Progenitor cell of endocrine pancreas (in vitro differentiated cells): Measurements from ENCODE around the gene CPT1B. TPM values are rescaled to one million over a fixed set of nuclear protein-coding genes. Genes with fewer than 3 reads are reported as not detected.
"Not testable (repeated sequence)": the region's sequence is repeated elsewhere in the genome, so short reads cannot be mapped to it uniquely, and the experiment has no call there.

Source experiments
- DNase-seq: peaks from one replicate; pipeline ENCODE4 v3.0.0; 2021; ENCODE audit warnings: low spot score; ENCODE audit not compliant: unreplicated experiment
- H3K27ac Mint-ChIP-seq: 2 replicates; pipeline ENCODE4 v1.8.0; 2021; ENCODE audit warnings: mild to moderate bottlenecking, moderate library complexity, mixed read lengths
- H3K27me3 Mint-ChIP-seq: 2 replicates; pipeline ENCODE4 v1.8.0; 2021; ENCODE audit warnings: mixed read lengths
- H3K36me3 Mint-ChIP-seq: 2 replicates; pipeline ENCODE4 v1.8.0; 2022; ENCODE audit warnings: mixed read lengths; ENCODE audit not compliant: insufficient read depth
- H3K4me1 Mint-ChIP-seq: 2 replicates; pipeline ENCODE4 v1.8.0; 2021; ENCODE audit warnings: low read depth, mixed read lengths
- H3K4me3 Mint-ChIP-seq: 2 replicates; pipeline ENCODE4 v1.8.0; 2021; ENCODE audit warnings: low read depth, mild to moderate bottlenecking, moderate library complexity, mixed read lengths
- H3K9me3 Mint-ChIP-seq: 2 replicates; pipeline ENCODE4 v1.8.0; 2021; ENCODE audit warnings: low read depth, mixed read lengths
- CTCF ChIP-seq: fragments of 200-600 bp; sonication (generic); IDR thresholded peaks from one replicate; pipeline ENCODE4 v1.5.0; 2021; ENCODE audit warnings: antibody characterized with exemption, mild to moderate bottlenecking; ENCODE audit not compliant: unreplicated experiment
- total RNA-seq: library from RNA; stranded (reverse); gene quantifications from 2 replicates; pipeline ENCODE4 v1.2.1, GENCODE V29; 2021

The CPT1B gene
- total RNA-seq, 1 donor from 2014 or later = 136 TPM

DNA sequence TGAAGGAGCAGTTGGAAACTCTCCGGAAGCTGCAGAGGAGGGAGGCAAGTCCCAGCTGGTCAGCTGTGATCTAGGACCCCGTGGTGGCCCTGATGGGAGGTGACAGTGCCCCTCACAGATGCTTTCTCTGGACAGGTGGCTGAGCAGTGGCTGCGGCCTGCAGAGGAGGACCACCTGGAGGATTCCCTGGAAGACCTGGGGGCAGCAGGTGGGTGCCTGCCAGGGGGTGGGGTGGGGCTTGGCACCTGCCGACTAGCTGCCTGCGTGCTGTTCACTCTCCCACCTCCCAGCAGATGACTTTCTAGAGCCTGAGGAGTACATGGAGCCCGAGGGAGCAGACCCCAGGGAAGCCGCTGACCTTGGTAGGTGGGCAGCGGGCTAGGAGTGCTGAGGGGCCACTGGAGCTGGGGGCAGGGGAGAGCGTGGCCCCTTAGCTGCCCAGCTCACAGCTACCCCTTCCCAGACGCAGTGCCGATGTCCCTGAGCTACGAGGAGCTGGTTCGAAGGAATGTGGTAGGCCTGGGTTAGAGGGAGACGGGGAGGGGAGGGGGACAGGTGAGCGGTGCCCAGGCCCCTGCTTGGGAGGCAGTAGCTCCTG is 55.9 kb downstream of the CPT1B start:
- DNase-seq = no peak
- no peak for TF ChIP-seq CTCF
- Mint-ChIP-seq H3K36me3 (peaks cover 4% of the 10 kb centered on the region), H3K9me3 (no peaks in the 10 kb centered on the region), H3K4me3 (no peak overlapping the region), H3K27me3 (no peaks in the 10 kb centered on the region), H3K4me1 (peaks cover 11% of the 10 kb centered on the region), H3K27ac (no peak overlapping the region)

- Mint-ChIP-seq H3K36me3 (peaks cover 4% of the 10 kb centered on the region), H3K9me3 (no peaks in the 10 kb centered on the region), H3K27me3 (no peaks in the 10 kb centered on the region), H3K27ac (no peak overlapping the region), H3K4me1 (peaks cover 8% of the 10 kb centered on the region), H3K4me3 (no peak overlapping the region)
- no peak for TF ChIP-seq CTCF
- no peak for DNase-seq
Measured at GRCh38 chr22:50521710-50522109, 56.5 kb downstream of the CPT1B start.

GRCh38 chr22:50520826-50521453 is 57.3 kb downstream of the CPT1B start:
- Mint-ChIP-seq H3K36me3 (peaks cover 4% of the 10 kb centered on the region), H3K4me3 (no peak overlapping the region), H3K27ac (no peak overlapping the region), H3K9me3 (no peaks in the 10 kb centered on the region), H3K27me3 (no peaks in the 10 kb centered on the region), H3K4me1 (peaks cover 6% of the 10 kb centered on the region)
- TF ChIP-seq CTCF = no peak
- DNase-seq = no peak

DNA sequence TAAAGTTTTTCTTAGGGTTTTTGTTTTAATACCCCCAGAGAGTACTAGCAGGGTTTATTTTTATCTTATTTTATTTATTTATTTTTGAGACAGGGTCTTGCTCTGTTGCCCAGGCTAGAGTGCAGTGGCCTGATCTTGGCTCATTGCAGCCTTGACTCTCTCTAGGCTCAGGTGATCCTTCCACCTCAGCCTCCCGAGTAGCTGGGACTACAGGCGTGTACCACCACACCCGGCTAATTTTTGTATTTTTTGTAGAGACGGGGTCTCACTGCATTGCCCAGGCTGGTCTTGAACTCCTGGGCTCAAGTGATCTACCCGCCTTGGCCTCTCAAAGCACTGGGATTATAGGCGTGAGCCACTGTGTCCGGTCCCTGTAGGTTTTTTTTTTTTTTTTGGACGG is 58.0 kb downstream of the CPT1B start:
- H3K36me3 Mint-ChIP-seq, DNase-seq, H3K4me3 Mint-ChIP-seq, H3K9me3 Mint-ChIP-seq, H3K27me3 Mint-ChIP-seq, H3K27ac Mint-ChIP-seq, H3K4me1 Mint-ChIP-seq: not testable (repeated sequence)

GRCh38 chr22:50519151-50519550 is 59.1 kb downstream of the CPT1B start:
- peaks cover 2% of the 10 kb centered on the region for H3K36me3 Mint-ChIP-seq
- no peak for TF ChIP-seq CTCF
- no peaks in the 10 kb centered on the region for H3K9me3 Mint-ChIP-seq
- H3K27ac Mint-ChIP-seq = no peak overlapping the region
- no peaks in the 10 kb centered on the region for H3K4me1 Mint-ChIP-seq
- H3K4me3 Mint-ChIP-seq = no peak overlapping the region
- no peaks in the 10 kb centered on the region for H3K27me3 Mint-ChIP-seq
- DNase-seq = no peak

Other genes starting within 250 kb of the CPT1B start
- gene PPP6R2, start 235.1 kb downstream of the CPT1B start, total RNA-seq = 85.7 and 87.9 TPM in 2 replicates
- 86.3 and 96.5 TPM in 2 replicates for gene SBF1, start 103.4 kb downstream of the CPT1B start, total RNA-seq
- gene ADM2, start 96.9 kb downstream of the CPT1B start, total RNA-seq = 2.9 and 3.2 TPM in 2 replicates
- 0.69 and 0.98 TPM in 2 replicates for gene MIOX, start 91.6 kb downstream of the CPT1B start, total RNA-seq
- 59.0 and 65.5 TPM in 2 replicates for gene LMF2, start 70.7 kb downstream of the CPT1B start, total RNA-seq
- gene NCAPH2, start 70.2 kb downstream of the CPT1B start, total RNA-seq = 61.6 and 66.5 TPM in 2 replicates
- 3.7 TPM in 1 of 2 replicates, not detected in the other for gene SCO2, start 52.8 kb downstream of the CPT1B start, total RNA-seq
- 1.6 and 2.0 TPM in 2 replicates for gene TYMP, start 48.4 kb downstream of the CPT1B start, total RNA-seq
- not detected in 2 replicates for gene KLHDC7B, start 32.5 kb downstream of the CPT1B start, total RNA-seq
- not detected in 2 replicates for gene SYCE3, start 15.5 kb downstream of the CPT1B start, total RNA-seq
- gene CHKB, start 4.4 kb upstream of the CPT1B start, total RNA-seq = 124 and 132 TPM in 2 replicates
- 6.4 and 7.7 TPM in 2 replicates for gene MAPK8IP2, start 22.4 kb upstream of the CPT1B start, total RNA-seq
- gene ARSA, start 49.7 kb upstream of the CPT1B start, total RNA-seq = 36.2 and 37.1 TPM in 2 replicates
- gene SHANK3, start 94.4 kb upstream of the CPT1B start, total RNA-seq = 6.9 and 7.5 TPM in 2 replicates
- gene ACR, start 159.8 kb upstream of the CPT1B start, total RNA-seq = 0.62 TPM in 1 of 2 replicates, not detected in the other
- gene RABL2B, start 205.2 kb upstream of the CPT1B start, total RNA-seq = 88.6 and 88.7 TPM in 2 replicates